ENCODE results near the gene SMLR1.
A peak's percentile ranks its signal among the peaks of the same experiment; 100 is the strongest.

SMLR1 gene

GRCh38 chr6:130824978-130825694, 2.1 kb upstream of the SMLR1 start:
- no peak for DNase-seq (ENCODE audit: low read depth)

DNA sequence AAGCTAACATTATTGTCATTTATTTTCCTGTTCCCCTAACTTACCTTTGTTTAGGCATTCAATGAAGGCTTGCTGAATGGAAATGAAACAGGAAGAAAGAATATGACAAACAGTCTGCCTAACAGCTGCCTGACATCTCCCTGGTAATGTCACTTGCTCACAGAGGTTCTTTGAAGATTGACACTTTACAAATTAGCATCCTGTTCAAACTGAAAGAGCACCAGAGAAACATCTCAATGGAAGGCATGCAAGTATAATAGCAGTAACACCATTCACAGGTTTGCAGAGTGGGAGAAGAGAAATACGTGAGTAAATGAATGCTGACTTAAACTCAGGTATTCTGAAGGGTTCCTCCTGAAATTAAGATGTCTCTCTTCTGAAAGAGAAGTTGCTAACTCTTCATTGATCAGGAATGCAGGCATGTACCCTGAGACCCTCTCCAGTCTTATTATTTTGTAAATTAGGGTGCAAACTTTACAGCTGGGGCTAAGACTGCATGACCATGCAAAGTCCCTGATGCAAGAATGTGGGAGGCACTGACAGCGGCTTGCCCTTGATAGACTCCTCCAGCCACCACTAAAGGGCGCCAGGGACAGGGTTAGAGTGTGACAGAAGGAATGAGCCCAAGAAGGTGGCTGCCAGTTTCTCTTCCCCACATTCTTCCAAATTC, 1.3 kb upstream of the SMLR1 start:
- no peak for DNase-seq (ENCODE audit: low read depth)

DNA sequence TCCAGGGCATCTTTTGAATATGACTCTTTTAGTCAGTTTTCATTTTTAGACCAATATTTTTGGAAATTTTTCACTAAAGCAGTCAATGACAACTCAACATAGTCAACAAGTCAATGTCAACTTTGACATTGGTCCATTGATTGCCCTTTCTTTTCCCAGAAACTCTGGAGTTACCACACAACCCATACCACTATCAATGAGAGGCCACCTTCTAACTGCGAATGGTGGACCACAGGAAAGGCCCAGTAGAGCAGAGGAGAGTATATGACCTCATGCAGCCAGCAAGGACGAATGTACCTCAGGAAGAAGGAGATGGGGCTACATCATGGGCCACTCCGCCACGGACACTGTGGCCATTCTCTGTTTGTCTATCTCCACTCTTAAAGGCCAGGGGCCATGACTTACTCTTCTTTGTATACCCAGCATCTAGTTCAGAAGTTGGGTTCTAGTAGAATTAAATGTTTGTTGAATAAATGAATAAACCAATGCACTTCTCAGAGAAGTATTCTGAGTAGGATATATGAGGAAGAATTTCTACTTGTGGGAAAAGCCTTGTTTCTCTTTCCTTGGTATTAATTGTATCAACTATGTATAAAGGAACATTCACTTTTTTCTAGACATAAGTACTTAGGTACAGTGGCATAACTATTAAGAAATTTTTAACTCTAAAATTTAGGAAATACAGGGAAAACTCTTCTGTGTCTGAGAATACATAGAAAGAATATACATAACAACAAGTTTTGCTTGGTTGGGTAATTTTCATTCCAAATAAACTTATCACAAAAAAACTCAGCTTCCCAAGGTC, 562 bp upstream of the SMLR1 start:
- no peak for DNase-seq (ENCODE audit: low read depth)

DNA sequence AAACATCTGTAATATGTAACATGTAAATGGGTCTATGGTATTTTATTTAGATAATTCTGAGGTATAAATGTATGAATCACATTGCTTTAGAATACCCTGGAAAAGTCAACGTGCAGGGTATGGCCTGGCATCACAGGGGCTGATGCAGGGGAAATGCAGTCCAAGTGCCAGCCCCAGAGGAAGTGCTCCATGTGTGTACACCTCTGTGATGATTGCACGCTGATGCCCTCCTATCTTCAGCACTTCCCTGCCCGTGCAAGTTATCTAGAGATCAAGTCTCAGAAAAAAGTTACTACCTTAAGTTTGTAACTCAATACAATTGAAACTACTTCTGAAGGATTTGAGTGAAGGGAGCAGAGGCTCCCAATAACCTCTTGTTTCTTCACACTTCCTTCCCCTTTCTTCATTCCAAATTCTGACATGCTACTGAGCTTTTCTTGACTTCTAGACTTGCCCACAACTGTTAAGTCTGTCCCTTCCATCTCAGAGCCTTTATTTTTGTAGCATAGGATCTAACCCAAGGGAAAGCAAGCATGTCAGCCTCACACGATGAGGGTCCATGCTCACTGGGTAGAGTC, 2.2 kb downstream of the SMLR1 start:
- DNase-seq (ENCODE audit: low read depth): no peak

DNA sequence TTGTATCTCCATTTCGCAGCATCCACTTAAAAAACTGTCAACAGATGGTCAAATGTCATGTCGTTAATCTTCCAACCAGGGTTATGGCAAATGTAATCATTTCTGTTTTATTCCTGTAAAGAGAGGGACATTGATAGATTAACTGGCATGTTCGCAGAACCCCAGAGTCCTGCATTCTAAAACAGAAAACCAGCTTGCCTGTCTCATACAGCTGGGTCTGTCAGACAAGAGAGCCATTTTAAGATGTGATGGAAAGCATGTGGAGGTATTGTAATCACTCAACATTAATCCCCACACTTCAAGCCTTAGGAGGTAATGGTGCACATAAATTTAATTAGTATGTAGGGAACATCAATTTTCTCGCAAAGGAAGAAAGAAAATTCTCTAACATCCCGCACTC, 4.4 kb downstream of the SMLR1 start:
- DNase-seq (ENCODE audit: low read depth): no peak

DNA sequence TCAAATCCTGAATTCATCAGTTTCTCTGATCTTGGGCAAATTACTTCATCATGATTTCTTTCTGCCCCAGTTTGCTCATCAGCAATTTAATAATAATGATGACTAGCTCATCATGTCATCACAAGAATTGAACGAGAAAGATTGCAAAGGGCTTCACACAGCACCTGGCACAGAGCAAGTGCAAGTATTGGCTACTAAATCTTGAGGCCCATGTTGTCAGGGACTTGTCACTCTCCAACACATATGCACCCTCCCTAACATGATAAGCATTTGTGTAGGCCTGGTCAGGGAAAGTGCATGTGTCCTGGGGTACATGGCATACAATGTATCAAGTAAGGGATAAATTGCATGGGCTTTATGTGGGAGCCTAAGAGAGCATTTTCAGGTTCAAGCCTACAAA, 6.4 kb downstream of the SMLR1 start:
- no peak for DNase-seq (ENCODE audit: low read depth)

DNA sequence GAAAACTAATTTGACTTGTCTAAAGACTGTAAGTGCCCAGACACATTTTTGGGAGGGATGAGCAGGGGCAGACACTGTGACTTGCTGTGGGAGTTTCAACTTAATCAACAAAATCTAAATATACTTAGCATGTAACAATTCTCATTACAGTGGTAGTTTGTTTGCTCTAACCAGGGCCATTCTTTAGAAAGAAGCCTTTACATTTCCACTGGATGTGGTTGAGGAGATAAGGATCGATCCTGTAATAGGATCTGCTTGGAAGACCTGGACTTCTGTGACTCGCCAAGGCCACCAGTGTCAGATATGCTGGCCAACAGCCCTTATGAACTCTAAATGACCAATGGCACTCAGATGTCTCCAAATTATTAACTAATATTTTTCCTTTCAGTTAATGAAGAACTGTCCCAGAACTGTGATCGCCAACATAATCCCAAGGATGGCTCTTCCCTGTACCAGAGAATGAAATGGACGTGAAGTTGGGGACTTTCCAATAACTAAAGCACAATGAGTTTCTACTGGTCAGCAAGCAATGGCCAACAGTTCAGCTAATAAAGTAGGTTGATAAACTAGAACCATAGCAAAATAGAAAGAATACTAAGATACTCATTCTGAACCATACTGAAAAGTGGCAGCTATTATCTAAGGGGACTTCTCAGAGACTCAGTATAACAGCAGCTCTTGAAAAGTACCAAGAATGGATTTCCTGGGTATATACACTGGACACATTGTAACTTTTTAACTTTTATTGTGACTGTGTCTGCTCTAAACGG, 7.5 kb downstream of the SMLR1 start:
- no peak for DNase-seq (ENCODE audit: low read depth)

- no peak for DNase-seq (ENCODE audit: low read depth)
Measured at GRCh38 chr6:130836055-130836640, 8.9 kb downstream of the SMLR1 start.

GRCh38 chr6:130837067-130837466, 9.9 kb downstream of the SMLR1 start:
- DNase-seq (ENCODE audit: low read depth): no peak

GRCh38 chr6:130838250-130838860, 11.1 kb downstream of the SMLR1 start:
- DNase-seq (ENCODE audit: low read depth): no peak

DNA sequence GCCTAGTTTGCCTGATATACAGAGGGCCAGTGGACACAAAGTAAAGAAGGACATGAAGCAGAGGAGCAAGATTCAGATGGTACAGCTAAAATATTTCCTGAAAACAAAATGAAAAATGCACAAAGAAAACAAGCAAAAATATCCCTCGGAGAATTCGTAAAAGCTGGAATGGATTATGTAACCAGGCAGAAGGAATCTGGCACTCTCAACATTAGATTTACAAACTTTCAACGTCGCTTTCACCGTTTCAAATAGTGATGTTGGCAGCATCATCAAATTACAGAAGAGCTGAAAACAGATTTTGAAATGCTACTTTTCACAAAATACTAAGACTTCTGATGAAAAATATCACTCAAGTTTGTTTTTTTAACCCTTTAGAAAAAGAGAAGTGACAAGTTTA, 11.7 kb downstream of the SMLR1 start:
- no peak for DNase-seq (ENCODE audit: low read depth)

DNA sequence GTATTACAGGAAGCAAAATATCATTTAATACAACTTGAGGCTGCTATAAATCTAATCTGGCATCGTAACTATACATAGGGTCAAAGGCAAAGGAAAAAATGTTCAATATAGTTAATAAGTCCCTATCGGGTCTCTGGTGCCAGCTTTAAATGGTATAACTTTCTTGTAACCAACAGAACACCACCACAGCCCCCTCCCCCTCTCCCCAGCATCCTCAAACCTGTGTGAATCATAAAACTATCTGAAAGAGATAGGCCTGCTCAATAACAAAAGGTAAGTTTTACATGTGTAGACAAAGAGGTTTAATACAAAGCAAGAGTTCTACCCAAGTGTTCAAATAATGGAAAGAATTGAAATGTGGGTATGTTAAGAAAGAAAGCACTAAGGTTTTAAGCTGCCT, 12.2 kb downstream of the SMLR1 start:
- no peak for DNase-seq (ENCODE audit: low read depth)

GRCh38 chr6:130840050-130840449, 12.8 kb downstream of the SMLR1 start:
- no peak for DNase-seq (ENCODE audit: low read depth)

DNA sequence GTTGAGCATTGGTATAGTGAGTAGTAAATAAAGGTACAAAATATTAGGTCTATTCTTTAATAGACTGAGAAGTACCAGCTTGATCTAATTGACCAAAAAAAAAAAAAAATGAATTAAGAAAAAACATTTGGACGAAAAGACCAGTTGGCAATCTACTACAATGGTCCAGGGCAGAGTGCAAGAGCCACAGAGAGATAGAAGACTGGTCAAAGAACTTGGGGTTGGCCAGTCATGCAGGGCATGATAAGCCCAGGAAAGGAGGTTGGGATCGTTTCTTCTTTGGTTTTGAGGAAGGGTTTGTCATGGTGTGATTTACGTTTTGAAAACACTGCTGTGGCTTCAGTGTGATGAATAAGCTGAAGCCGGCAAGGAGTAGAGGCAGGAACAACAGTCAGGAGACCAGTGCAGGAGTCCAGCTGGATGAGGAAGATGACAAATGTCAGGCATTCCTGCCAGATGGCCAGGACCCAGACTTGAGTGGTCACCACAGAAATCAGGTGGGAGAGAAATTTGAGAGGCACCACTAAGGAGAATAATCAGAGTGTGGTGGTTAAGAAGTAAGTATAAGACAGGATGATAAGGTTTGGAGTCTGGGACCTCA, 14.0 kb downstream of the SMLR1 start:
- peak; percentile 10 for DNase-seq (ENCODE audit: low read depth)

- peak; percentile 65 for DNase-seq (ENCODE audit: low read depth)
Measured at GRCh38 chr6:130843575-130844320, 16.5 kb downstream of the SMLR1 start.

GRCh38 chr6:130846501-130846900, 19.3 kb downstream of the SMLR1 start:
- no peak for DNase-seq (ENCODE audit: low read depth)

GRCh38 chr6:130847001-130847910, 20.1 kb downstream of the SMLR1 start:
- no peak for DNase-seq (ENCODE audit: low read depth)

DNA sequence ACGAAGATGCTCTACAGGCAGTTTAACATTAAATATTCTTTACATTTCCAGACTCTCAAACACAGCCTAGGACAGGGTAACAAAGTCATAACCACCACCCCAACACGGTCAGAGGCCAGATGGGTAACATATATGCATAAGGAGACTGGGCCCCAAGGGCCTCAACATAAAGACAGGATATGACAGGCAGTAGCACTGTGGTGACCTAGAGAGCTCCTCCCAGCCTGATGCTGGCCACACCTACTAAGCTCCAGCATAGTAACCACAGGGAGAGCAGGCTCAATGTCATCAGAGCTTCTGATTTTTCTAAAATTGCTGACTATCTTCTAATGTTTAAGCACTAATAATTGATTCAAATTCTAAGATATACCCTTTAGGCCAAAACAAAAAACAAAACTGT, 21.7 kb downstream of the SMLR1 start:
- DNase-seq (ENCODE audit: low read depth): peak; percentile 54

- no peak for DNase-seq (ENCODE audit: low read depth)
Measured at GRCh38 chr6:130849594-130849993, 22.4 kb downstream of the SMLR1 start.

Data from ELR (cell line).